Liver (tissue), 3 donors: Measurements from ENCODE around the gene HSD3B1.

ENCODE experiments used
- ATF3 ChIP-seq: IDR thresholded peaks from 2 replicates; pipeline ENCODE4 v1.6.1; 2016; ENCODE audit warnings: antibody characterized with exemption
- CTCF ChIP-seq: fragments of 150-350 bp; IDR thresholded peaks from 2 replicates; pipeline ENCODE4 v1.5.1; 2017; ENCODE audit warnings: improper control_type of control experiment, low read depth, low read length; ENCODE audit not compliant: missing input control
- EGR1 ChIP-seq, 2 donors: IDR thresholded peaks; 2 replicates each; pipeline ENCODE4 v1.6.1; 2016 to 2018; ENCODE audit warnings: antibody characterized with exemption in 2 of 2, low read depth in 2 of 2
- GABPA ChIP-seq, 2 donors: IDR thresholded peaks in 1 of 2; conservative IDR thresholded peaks in 1 of 2; 2 replicates each; pipeline ENCODE4 v1.6.1; 2016; ENCODE audit warnings: antibody characterized with exemption in 2 of 2, mild to moderate bottlenecking in 1 of 2, moderate library complexity in 1 of 2
- JUND ChIP-seq, 2 donors: IDR thresholded peaks; 2 replicates each; pipeline ENCODE4 v1.6.1; 2016; ENCODE audit warnings: antibody characterized with exemption in 2 of 2
- MAX ChIP-seq: IDR thresholded peaks from 2 replicates; pipeline ENCODE4 v1.6.1; 2016; ENCODE audit warnings: antibody characterized with exemption
- RAD21 ChIP-seq, 2 donors: IDR thresholded peaks; 2 replicates each; pipeline ENCODE4 v1.6.1; 2016; ENCODE audit warnings: antibody characterized with exemption in 2 of 2, mild to moderate bottlenecking in 2 of 2
- SP1 ChIP-seq: IDR thresholded peaks from 2 replicates; pipeline ENCODE4 v1.6.1; 2018; ENCODE audit warnings: antibody characterized with exemption, mild to moderate bottlenecking
- TAF1 ChIP-seq: conservative IDR thresholded peaks from 2 replicates; pipeline ENCODE4 v1.6.1; 2016; ENCODE audit warnings: antibody characterized with exemption, mild to moderate bottlenecking
- TF ChIP-seq, protein P1 (sequence below): IDR thresholded peaks from 2 replicates; pipeline ENCODE4 v1.6.1; 2016; ENCODE audit warnings: antibody characterized with exemption, mild to moderate bottlenecking
- TF ChIP-seq, protein P2 (sequence below): IDR thresholded peaks from 2 replicates; pipeline ENCODE4 v1.6.1; 2016; ENCODE audit warnings: antibody characterized with exemption
- donor health status: healthy.
- donor health status: healthy.

GRCh38 chr1:119467219-119467618, 39.8 kb upstream of the HSD3B1 start:
- no peak for TF ChIP-seq CTCF
- TF ChIP-seq, protein P1, sequence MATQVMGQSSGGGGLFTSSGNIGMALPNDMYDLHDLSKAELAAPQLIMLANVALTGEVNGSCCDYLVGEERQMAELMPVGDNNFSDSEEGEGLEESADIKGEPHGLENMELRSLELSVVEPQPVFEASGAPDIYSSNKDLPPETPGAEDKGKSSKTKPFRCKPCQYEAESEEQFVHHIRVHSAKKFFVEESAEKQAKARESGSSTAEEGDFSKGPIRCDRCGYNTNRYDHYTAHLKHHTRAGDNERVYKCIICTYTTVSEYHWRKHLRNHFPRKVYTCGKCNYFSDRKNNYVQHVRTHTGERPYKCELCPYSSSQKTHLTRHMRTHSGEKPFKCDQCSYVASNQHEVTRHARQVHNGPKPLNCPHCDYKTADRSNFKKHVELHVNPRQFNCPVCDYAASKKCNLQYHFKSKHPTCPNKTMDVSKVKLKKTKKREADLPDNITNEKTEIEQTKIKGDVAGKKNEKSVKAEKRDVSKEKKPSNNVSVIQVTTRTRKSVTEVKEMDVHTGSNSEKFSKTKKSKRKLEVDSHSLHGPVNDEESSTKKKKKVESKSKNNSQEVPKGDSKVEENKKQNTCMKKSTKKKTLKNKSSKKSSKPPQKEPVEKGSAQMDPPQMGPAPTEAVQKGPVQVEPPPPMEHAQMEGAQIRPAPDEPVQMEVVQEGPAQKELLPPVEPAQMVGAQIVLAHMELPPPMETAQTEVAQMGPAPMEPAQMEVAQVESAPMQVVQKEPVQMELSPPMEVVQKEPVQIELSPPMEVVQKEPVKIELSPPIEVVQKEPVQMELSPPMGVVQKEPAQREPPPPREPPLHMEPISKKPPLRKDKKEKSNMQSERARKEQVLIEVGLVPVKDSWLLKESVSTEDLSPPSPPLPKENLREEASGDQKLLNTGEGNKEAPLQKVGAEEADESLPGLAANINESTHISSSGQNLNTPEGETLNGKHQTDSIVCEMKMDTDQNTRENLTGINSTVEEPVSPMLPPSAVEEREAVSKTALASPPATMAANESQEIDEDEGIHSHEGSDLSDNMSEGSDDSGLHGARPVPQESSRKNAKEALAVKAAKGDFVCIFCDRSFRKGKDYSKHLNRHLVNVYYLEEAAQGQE, result no peak
- TF ChIP-seq GABPA (IDR thresholded peaks at IDR 0.05 in 1 of 2, conservative IDR thresholded peaks at IDR 0.05 in 1 of 2), result no peak
- TF ChIP-seq, protein P2, sequence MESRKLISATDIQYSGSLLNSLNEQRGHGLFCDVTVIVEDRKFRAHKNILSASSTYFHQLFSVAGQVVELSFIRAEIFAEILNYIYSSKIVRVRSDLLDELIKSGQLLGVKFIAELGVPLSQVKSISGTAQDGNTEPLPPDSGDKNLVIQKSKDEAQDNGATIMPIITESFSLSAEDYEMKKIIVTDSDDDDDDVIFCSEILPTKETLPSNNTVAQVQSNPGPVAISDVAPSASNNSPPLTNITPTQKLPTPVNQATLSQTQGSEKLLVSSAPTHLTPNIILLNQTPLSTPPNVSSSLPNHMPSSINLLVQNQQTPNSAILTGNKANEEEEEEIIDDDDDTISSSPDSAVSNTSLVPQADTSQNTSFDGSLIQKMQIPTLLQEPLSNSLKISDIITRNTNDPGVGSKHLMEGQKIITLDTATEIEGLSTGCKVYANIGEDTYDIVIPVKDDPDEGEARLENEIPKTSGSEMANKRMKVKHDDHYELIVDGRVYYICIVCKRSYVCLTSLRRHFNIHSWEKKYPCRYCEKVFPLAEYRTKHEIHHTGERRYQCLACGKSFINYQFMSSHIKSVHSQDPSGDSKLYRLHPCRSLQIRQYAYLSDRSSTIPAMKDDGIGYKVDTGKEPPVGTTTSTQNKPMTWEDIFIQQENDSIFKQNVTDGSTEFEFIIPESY, result no peak
- TF ChIP-seq SP1, result no peak
- TF ChIP-seq RAD21 (IDR thresholded peaks at IDR 0.05), result no peak
- no peak for TF ChIP-seq JUND (IDR thresholded peaks at IDR 0.05)
- no peak for TF ChIP-seq TAF1
- TF ChIP-seq MAX, result no peak
- no peak for TF ChIP-seq ATF3
- TF ChIP-seq EGR1 (IDR thresholded peaks at IDR 0.05; ENCODE audit: low read depth in 2 of 2), result no peak
